Suprapubic skin (tissue), 4 donors: ENCODE results near the gene CYBA.

Experiments used
- EP300 ChIP-seq: sonication (generic); formaldehyde crosslinking; IDR thresholded peaks from one replicate; pipeline ENCODE4 v1.6.1; 2017; ENCODE audit warnings: antibody characterized with exemption
- POLR2A ChIP-seq, 2 donors: fragments of 450-650 bp; IDR thresholded peaks; one replicate each; pipeline ENCODE4 v1.6.1; 2017; ENCODE audit warnings: antibody characterized with exemption in 2 of 2, mild to moderate bottlenecking in 2 of 2, moderate library complexity in 2 of 2
- POLR2AphosphoS5 ChIP-seq, 3 donors: sonication (generic); formaldehyde crosslinking; IDR thresholded peaks; one replicate each; pipeline ENCODE4 v1.6.1; 2017; ENCODE audit warnings: antibody characterized with exemption in 3 of 3
- TF ChIP-seq, protein P1 (sequence below), 2 donors: fragments of 200-600 bp in 1 of 2; fragments of 450-650 bp in 1 of 2; sonication (generic) in 1 of 2; IDR thresholded peaks; one replicate each; pipeline ENCODE4 v1.5.1; 2016 to 2019; ENCODE audit warnings: antibody characterized with exemption in 2 of 2, mild to moderate bottlenecking in 1 of 2, moderate library complexity in 1 of 2

GRCh38 chr16:88624977-88625576 is 25.8 kb downstream of the CYBA start:
- TF ChIP-seq, protein P1, sequence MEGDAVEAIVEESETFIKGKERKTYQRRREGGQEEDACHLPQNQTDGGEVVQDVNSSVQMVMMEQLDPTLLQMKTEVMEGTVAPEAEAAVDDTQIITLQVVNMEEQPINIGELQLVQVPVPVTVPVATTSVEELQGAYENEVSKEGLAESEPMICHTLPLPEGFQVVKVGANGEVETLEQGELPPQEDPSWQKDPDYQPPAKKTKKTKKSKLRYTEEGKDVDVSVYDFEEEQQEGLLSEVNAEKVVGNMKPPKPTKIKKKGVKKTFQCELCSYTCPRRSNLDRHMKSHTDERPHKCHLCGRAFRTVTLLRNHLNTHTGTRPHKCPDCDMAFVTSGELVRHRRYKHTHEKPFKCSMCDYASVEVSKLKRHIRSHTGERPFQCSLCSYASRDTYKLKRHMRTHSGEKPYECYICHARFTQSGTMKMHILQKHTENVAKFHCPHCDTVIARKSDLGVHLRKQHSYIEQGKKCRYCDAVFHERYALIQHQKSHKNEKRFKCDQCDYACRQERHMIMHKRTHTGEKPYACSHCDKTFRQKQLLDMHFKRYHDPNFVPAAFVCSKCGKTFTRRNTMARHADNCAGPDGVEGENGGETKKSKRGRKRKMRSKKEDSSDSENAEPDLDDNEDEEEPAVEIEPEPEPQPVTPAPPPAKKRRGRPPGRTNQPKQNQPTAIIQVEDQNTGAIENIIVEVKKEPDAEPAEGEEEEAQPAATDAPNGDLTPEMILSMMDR (IDR thresholded peaks at IDR 0.05): no peak
- TF ChIP-seq POLR2AphosphoS5 (IDR thresholded peaks at IDR 0.05) (no peak), POLR2A (IDR thresholded peaks at IDR 0.05) (no peak), EP300 (no peak)
